HuH-7.5 (cell line): ENCODE measurements around the gene POLG.
A peak's percentile ranks its signal among the peaks of the same experiment; 100 is the strongest.

ENCODE experiments used
- DNase-seq: peaks from one replicate; pipeline ENCODE4 v3.0.0; 2011; ENCODE audit warnings: low spot score

POLG gene

DNA sequence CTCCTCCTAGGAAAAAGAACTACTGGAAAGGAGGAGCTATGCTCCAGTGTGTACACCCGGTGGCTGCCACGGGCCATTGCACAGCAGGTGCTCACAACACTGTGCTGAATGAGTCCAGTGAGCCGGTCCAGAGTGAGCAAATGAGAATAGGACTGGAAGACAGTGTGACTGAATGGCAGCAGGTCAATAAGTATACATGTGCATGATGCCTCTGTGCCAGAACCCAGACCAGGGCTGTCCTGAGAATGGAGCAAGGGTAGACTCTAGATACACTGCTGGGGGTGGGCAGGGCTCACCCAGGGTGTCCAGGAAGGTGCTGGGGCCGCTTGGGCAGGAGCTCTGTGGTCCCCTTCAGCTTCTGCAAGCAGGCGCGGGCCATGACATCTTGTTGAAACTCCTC is 8.3 kb downstream of the POLG start:
- peak; percentile 54 for DNase-seq

DNA sequence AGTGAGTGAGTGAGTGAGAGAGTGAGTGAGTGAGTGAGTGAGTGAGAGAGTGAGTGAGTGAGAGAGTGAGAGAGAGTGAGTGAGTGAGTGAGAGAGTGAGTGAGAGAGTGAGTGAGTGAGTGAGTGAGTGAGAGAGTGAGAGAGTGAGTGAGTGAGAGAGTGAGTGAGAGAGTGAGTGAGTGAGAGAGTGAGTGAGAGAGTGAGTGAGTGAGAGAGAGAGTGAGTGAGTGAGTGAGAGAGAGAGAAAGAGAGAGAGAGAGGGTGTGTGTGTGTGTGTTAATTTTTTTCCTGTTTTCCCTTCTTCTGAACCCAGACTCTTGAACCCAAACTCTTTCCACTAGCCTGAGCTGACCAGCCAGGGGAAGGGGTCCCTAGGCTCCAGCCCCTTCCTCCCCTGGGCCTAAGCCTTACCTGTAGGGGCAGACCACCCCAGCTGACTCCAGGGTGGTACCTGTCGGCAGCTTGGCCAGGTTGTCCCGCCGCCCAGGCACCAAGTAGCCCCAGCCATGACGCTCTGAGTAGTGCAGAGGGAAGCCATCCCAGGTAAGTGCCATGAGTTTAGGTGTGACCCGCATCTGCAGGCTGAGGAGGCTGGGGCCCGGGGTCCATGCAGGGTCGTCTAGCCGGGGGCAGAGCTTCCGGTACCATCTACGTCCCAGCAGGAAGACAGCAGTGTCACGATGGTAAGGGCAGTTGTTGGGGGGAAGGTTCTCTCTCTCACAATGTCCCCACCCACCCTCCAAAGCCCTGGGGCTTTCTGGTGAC is 9.4 kb downstream of the POLG start:
- no peak for DNase-seq

DNA sequence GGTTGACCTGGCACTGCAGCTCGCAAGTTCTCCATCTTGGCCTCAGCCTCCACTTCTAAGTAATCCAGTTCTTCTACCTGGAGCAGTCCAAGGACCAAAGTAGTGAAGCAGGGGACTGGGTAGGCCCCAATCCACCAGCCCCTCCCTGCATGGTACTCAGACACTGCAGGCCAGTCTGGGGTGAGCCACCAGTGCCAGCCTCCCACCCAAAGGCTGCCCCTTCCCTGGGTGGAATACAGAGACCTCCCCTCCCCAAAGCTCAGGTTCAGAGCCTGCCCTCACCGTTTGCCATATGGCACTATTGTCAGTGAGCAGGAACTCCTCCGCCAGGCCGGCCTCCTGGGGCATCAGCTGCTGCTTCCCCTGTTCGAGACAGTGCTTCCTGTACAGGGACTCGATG is 10.8 kb downstream of the POLG start:
- no peak for DNase-seq

DNA sequence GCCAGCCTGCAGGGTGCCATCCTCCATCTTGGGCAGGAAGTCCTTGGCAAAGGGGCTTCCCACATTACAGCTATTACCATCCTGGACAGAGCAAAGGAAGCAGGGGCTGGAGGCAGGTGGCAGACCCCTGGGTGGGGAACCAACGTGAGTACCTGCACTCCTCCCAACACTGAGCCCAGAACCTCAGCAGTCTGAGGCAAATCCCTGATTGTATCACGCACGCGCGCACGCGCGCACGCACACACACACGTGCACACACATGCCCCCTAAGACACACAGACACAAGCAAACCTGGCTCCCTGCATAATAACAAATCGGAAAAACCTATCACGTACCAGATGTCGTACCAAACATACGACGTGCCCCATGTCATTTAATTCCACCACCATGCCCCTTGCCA is 11.8 kb downstream of the POLG start:
- DNase-seq = no peak

DNA sequence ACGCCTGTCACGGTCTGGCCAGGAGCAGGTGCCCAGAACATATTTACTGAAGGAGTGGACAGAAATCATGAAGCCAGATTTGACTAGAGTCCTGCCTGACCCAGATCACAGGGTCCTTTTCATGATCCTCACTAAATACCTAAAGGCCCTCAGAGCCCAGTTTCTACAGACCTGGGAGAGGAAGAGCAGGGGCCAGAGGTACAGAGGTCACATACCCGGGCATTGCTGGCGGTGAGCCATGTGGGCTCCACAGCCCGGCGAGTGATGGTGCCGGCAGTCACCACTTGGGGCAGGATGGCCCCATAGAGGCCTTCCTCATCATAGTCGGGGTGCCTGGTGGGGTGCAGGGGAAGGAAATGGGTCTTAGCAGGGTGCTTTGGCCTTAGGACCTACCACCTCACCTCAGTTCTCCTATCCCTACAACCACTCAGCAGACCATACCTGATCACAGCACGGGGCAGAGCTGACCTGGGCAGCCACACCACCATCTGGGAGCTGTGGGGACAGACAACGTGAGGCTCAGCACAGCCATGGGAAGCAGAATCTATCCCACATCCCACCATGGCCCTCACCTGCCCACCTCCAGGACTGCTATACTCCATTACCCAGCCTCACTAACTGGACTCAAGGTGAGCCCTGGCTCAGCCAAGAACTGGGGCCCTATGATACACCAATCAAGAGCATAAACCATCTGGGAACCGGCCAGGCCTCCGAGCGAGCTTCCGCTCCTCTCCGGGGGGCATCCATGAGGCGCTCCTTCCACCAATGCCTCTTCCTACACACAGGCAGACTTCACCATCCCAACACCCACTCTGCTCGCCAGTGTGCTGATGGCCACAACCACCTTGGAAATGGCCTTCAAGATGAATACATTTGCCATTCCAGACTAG is 12.9 kb downstream of the POLG start:
- peak; percentile 47 for DNase-seq

DNA sequence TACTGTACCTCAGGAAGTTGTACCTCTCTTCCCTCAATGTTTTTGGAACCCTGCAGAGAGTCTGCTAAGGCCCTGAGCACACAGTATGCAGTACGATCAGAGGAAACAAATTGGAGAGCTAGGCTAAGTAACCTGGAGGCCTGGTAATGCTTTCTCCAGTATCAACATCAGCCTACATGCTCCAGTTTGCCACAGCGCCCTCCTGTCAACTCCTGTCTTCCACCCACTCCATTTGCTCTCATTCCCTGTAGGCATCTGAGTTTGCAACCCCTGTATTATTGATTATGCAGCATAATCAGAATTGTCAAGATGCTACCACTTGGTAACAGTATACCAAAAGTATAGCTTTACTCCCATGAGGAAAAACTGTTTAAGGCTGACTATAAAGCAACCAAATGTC is 14.4 kb downstream of the POLG start:
- no peak for DNase-seq

DNA sequence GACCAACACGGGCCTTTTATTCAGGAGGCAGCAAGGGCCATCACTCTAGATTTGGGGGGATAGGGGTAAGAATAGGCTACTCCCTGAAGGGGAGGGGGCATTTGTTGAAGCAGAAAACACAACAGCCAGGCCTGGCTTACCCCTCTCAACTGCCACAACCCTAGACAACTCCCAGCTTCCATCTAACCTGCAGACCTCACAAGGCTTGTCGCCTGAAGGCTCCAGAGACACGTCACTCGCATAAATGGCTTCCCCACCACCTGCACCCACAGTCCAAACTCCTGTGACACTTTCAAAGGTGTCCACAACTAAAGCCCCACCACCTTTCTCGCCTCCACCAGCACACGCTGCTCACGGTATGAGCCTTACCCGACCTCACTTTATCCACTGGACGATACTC is 14.9 kb downstream of the POLG start:
- DNase-seq = no peak

DNA sequence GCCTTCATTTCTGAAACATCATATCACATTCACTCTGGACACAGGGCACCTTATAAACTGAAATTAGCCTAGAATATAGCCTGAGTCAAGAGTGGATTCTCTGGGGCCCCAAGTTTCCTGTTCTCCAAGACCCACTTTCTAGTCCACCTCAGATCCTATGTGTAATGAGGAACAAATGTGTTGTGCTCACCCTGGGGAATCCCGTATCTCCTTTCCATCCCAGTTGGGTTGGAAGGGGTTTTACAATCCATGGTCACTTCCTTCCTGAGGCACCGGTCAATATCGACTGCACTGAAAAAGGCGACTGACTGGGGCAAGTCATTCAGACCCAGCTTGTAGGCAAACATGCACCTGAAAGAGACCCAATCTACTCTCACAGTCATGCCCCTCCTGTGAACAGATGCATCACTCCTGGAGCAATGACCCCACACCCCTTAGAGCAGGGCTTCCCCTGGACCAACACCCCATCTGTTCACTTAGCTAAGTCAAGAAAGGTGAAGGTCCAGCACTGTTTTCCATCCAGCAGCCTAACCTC is 17.4 kb downstream of the POLG start:
- no peak for DNase-seq

DNA sequence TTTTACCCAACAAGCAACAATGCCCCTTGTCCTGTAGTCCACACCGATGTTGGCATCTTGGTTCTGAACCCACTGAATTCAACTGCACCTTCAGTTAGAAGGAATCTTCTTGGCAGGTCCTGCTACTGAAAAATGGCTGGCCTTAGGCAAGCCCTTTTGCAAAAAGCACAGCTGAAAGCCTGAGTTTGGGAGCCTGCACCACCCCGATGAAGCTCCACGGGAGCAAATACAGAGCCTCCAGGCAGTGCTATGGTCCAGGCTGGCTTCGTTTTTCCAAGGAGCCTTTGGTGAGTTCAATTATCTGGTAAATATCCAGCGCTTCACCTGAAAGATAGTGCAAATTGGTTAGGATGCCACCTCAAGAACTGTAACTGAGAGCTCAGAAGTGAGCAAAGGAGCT is 18.1 kb downstream of the POLG start:
- no peak for DNase-seq

DNA sequence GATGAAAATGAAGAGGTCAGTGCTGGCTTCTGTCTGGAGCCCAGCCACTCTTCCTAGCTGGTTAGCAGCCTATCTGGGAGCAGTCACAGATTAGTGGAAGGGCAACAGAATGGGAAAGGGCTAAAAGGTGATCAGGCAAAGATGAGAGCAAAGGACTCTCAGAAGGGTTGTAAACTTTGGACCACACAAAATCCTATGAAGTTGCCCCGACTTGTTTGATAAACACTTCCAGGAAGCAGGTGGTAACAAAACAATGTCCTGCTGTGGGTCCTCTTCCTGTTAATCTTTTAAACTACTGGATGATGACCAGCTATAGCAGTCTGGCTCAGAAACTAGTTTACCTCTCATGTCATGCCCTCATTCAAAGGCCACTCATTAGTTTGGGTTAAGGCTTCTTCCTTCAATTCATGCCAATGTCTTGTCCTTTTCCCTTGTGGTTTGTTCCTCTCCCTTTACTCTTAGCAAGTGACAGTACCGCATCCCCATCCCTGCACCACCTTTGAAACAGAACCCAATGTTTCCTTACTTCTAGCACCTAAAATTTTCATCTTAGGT is 19.2 kb downstream of the POLG start:
- no peak for DNase-seq

DNA sequence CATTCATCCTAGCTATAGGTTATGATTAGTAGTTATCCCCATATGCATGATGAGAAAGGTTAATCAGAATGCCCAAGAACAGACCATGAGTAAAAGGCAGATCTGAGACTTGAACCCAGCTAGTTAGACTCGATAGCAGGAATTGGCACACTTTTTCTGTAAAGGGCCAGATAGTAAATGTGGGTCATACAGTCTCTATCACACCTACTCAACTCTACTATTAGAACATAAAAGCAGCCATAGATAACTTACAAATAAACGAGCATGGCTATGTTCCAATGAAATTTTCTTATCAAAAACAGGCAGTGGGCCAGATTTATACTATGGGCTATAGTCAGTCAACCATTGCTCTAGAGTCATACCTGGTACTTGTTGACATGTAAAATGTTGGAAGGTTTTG is 24.6 kb downstream of the POLG start:
- no peak for DNase-seq

DNA sequence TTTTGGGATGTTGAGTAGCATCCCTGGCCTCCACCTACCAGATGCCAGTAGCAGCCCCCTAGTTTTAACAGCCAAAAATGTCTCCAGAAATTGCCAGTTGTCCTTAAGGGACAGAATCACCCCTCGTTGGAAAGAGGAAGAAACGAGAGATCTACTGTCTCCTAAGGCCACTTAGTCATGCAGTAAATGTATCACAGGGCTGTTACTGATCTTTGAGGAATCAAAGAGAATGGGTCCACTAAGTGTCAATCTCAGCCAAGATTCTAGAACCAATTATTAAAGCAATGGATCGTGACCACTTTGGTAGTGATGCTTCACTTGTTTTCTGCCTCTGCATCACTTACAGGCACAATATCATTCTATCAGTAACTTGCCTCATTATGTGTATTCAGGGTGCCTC is 26.4 kb downstream of the POLG start:
- DNase-seq = no peak

DNA sequence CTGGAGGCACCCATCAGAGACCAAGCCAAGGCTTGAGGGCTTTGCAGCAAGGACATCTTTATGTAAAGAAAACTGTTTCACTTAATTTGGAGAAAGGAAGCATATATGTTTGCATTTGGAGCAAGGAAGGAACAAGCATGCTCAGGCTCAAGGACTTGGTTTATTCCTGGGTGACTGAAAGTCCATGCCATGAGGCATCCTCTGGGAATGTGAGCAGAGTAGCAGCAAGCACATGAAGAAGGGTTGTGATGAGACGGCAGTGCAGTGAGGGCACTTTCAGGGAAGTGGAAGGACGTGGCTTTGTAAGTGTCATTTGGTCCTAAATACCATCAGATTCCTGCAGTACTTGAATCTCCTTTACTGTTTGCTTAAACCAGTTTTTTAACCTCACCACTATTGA is 26.8 kb downstream of the POLG start:
- DNase-seq = no peak

DNA sequence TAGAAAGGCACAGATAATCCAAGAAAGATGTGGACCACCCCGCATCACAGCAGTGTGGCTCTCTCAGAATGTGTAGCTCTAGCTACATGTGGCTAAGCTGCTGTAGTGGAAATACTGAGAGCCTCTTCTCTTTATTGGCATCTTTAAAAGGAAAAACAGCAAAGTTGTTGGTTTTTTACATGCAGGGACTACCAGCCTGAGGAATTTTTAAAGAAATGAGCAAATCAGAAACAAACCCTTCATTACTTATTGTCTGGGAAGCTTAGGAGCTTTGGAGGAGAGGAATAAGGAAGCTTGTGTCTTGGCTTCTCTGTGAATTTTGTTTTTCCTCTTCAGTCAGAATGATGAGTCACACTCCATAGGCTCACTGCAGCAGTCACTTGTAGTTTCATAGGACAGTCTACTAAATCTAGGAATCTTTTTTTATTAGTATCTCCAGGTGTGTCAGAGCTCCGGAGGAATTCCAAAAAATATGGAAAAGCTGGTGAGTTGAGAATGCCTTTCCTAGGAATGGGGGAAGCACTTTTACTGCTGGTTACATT is 27.5 kb downstream of the POLG start:
- no peak for DNase-seq

DNA sequence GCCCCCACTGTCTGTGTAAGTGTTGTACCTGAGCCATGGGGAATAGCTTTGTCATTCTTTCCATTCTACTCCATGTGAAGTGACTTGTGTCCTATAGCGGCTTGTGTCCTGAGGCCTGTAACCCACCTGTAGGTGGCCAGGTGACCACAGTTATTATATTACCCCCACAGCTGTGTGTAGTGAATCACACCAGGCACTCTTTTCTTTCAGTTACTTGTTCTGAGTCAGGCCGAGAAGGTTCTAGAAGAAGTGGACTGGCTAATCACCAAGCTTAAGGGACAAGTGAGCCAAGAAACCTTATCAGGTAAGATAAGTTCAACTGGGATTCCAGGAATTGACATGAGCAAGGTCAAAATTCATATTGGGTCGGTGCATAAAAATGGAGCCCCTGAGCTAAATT is 29.2 kb downstream of the POLG start:
- no peak for DNase-seq

DNA sequence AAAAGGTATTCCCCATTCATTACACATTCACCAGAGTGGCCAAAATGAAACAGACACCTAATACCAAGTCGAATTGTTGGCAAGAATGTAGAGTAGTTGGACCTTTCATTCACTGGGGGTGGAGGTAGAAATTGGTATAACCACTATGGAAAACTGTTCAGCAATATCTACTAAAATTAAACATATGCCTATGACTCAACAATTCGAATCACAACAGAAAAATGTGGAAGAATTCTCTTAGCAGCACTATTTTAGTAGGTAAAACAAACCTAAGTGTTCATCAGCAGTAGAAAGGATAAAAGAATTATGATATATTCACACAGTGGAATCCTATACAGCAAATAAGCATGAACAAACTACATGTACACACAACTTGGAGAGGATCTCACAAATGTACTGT is 30.6 kb downstream of the POLG start:
- DNase-seq = no peak

DNA sequence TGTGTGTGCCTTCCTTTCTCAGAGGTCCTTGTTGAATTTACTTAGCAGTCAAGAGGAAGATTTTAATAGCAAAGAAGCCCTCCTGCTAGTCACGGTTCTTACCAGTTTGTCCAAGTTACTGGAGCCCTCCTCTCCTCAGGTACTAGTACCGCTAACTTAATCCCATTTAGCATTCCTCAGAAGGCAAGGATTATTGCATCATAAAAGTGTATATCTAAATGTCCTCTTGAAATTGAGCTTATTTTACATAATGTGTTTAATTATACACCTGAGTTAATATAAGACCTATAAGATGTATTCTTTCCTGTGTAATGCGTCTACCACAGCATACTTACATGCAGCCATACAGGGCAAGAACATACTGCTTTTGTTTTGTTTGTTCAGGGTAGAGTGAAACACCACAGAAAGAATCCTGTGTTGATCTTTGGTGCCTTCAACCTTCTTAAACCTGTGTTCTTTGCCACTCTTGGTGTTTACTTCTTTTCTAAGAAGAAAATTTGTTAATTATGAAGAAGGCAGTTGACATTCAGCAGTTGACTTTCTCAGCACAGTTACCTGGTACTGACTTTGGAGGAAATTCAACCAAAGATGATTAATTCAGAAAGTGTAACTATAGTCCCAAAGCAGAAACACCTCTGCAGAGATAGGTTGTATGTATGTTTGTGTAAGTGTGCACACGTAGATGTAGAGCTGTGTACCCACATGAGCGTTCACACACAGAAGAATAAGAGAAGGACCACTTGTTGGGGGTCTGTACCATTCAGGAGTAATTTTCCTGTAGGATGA is 33.1 kb downstream of the POLG start:
- no peak for DNase-seq

DNA sequence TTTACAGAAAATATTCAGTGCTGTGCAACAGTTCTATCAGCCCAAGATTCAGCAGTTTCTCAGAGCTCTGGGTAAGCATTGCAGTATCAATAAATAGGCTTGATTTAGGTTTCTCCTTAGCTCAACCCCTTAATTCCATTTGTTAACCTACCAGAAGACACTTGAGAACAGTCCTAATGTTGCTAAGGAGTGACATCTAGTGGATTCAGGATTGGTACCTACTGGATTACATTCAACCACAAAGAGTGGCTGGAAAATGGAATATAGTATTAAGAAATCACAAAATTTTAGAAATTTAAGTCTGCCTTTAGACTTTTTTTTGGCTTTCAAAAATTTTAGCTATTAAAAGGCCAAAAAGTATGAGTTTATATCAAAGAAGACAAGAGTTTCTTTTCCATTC is 34.7 kb downstream of the POLG start:
- DNase-seq = no peak

DNA sequence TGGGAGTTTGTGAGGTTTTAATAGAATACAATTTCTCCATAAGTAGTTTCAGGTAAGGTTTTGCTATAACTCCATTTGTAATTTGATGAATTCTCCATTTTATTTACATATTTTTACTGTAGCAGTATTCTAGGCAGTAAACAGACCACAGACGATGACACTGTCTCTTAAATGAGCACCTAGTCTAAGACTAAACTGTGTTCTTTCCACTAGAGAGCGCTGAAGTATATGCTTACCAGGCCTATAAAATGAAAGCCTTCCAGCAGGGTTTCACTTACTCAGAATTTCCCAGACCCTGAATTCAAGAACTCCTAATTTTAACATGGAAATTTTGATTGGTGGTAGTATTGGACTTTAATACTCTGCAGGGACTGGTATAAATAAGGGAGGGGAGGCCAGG is 41.6 kb downstream of the POLG start:
- DNase-seq = no peak

DNA sequence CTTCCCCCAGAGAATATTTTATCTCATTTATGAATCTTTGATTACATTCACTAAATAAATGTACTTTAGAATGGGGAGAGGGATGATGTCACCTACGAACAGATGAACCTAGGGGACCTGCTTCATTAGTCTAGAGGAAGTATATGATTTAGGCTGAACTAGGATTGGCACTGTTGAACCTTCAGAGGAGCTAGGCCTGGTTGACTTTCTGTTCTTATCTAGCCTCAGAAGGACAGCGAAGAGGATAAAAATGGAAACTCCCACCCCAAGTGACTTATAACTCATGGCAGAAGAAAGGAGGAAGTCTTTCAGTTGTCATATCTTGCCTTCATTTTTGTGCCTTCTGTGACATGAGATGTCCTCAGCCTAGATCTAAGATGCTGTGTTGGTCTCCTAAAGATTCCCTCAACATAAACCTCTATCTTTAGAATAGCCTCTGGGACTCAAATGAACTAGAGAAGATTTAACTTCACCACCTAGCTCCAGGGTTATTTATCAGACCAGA is 42.6 kb downstream of the POLG start:
- DNase-seq = no peak

DNA sequence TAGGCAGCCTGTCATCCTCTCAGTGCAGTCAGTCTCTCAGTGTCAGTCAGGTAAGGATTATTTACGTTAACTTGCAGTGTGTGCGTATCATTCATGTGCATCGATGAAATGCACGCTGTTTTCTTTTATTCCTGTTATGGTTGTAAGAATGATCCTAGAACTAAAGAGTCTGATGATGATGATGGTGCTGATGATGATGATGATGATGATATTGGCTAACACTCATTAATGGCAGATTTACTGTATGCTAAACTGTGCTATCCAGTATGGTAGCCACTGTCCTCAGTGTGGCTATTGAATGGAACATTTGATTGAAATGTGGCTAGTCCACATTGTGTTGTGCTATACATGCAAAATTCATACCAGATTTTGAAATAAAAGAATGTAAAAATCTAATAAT is 51.4 kb downstream of the POLG start:
- DNase-seq = no peak

DNA sequence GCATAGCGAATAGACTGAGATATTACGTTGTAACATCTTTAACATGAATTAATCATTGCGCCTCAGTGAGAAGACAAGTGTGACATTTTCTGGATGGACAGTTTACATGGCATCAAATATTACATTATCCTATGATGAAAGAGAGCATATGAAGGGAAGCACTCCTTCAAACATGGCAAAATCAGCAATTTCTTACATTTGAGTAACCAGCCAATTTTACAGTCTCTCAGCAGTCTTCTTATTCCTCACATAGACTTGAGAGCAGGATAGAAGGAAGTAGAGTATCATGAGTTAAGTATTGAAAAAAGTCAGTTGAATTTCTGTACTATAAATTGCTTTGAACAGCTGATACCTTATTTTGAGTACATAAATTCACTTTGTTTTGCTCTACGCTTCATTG is 52.0 kb downstream of the POLG start:
- DNase-seq = no peak
